Activated CD8-positive, alpha-beta T cell treated with anti-CD3 and anti-CD28 coated beads, Interleukin-2, amount 10 ng/mL, durations not matched to agents 7 days and 5 days (primary cell): ENCODE measurements around the gene LYPD6. TPM values are rescaled to one million over a fixed set of nuclear protein-coding genes. Genes with fewer than 3 reads are reported as not detected.
A peak's percentile ranks its signal among the peaks of the same experiment; 100 is the strongest.
"Not testable (repeated sequence)": the region's sequence is repeated elsewhere in the genome, so short reads cannot be mapped to it uniquely, and the experiment has no call there.

Experiments
- ATAC-seq: fragments of 150-1000 bp; cut with Tn5 transposase; one replicate; pipeline ENCODE4 v1.10.0; 2021; ENCODE audit warnings: moderate library complexity
- CTCF ChIA-PET: fragments of 350-600 bp; sonication (Branson Sonifier 250); formaldehyde crosslinking; loops from one replicate; lab custom pipeline; 2021; ENCODE audit warnings: antibody characterized with exemption; lab: Charles Lee
- POLR2A ChIA-PET: fragments of 350-600 bp; sonication (Branson Sonifier 250); formaldehyde crosslinking; loops from one replicate; lab custom pipeline; 2021; ENCODE audit warnings: antibody characterized with exemption; lab: Charles Lee
- DNase-seq: peaks from one replicate; pipeline ENCODE4 v3.0.0-alpha.2; 2020
- H3K27ac Mint-ChIP-seq: one replicate; pipeline ENCODE4 v1.8.0; 2021; ENCODE audit warnings: mild to moderate bottlenecking, mixed read lengths
- H3K27me3 Mint-ChIP-seq: one replicate; pipeline ENCODE4 v1.8.0; 2021; ENCODE audit warnings: low read depth, mixed read lengths
- H3K36me3 Mint-ChIP-seq: one replicate; pipeline ENCODE4 v1.8.0; 2021; ENCODE audit warnings: low read depth, mixed read lengths
- H3K4me1 Mint-ChIP-seq: one replicate; pipeline ENCODE4 v1.8.0; 2021; ENCODE audit warnings: low read depth, mixed read lengths
- H3K4me3 Mint-ChIP-seq: one replicate; pipeline ENCODE4 v1.8.0; 2021; ENCODE audit warnings: mild to moderate bottlenecking, mixed read lengths
- H3K9me3 Mint-ChIP-seq: one replicate; pipeline ENCODE4 v1.8.0; 2022; ENCODE audit warnings: mixed read lengths; ENCODE audit not compliant: insufficient read depth
- total RNA-seq, 2 experiments: library from RNA; stranded (reverse); gene quantifications; one replicate each; pipeline ENCODE4 v1.2.3, GENCODE V29; 2021

Gene LYPD6
- total RNA-seq: not detected

DNA sequence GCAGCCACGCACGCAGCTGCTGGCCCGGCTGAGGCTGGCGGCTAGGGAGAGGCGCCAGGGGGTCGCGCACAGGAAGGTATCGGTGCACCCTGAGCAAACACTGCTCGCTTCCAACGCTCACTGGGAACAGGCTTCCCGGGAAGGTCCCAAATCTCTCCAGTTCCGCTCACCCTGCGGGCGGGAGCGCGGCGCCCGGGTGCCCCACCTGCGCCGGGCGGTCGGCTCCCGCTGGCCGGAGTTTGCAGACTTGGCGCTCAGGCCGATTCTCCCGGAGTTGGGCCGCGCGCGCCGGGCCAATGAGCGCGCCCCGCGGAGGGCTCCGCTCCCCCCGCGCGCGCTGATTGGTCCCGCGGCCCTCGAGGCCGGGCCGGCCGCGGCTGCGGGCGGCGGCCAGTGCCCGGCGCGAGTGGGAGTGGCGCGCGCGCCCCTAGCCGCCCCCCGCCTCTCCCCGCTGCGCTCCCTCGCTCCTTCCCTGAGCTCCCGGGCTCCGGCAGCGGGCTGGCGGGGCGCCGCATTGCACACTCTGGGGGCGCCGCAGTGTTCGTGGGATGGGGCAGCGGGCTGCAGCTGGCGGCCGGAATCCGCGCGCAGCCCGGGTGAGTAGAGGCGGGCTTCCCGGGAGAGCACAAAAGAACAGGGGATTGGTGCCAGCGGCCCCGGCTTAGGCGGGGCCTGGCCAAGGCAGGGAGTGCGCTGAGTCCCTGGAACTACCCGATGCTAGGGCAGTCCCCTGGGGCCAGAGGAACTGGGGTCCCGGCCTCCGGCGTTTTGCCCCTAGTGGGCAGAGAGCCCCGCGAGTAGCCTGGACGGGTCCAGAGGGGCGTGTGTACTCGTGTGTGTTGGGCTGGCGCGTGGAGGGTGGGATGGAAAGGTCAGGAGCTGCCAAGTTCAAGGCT, at the start of gene LYPD6:
Gene LYPD6 (plus strand): TSS at position 461 of the 896 bp plus-strand sequence. CDS start 107,122 bp downstream, outside the sequence.
- H3K9me3 Mint-ChIP-seq: no peaks in the 10 kb centered on the region
- peak within 1 kb of the TSS; percentile 37 for H3K4me3 Mint-ChIP-seq
- ChIA-PET POLR2A (no interaction called here), CTCF (no interaction called here)
- H3K36me3 Mint-ChIP-seq: no peaks in the 10 kb centered on the region
- H3K4me1 Mint-ChIP-seq: no peaks in the 10 kb centered on the region
- peaks cover 48% of the 10 kb centered on the region for H3K27me3 Mint-ChIP-seq
- peak; percentile 33 for ATAC-seq
- no peak within 1 kb of the TSS for H3K27ac Mint-ChIP-seq
- no peak for DNase-seq

DNA sequence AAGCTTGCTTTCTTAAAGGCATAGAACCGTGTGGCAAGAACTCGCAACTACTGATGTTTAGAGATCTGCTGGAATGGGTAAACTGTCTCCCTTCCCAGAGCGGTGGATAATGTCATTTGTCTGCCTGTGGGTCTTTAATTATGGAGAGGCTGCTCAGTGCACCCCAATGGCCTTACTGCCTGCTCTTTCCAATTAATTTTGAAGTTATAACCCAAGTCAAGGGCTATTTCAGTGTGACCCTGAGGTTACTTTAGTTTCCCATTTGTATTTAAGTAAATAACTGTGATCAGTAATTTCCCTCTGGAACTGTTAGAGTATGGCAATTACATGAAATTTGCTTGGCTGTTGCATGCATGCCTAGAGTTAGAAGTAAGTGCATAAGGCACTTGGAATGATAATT, 48.9 kb upstream of the LYPD6 start:
- no peak overlapping the region for H3K4me3 Mint-ChIP-seq
- no peaks in the 10 kb centered on the region for H3K4me1 Mint-ChIP-seq
- no peak for DNase-seq
- ATAC-seq: no peak
- H3K27me3 Mint-ChIP-seq: no peaks in the 10 kb centered on the region
- no peaks in the 10 kb centered on the region for H3K36me3 Mint-ChIP-seq
- no peak overlapping the region for H3K27ac Mint-ChIP-seq
- ChIA-PET POLR2A (no interaction called here), CTCF (no interaction called here)
- no peaks in the 10 kb centered on the region for H3K9me3 Mint-ChIP-seq

GRCh38 chr2:149290662-149291061, 39.7 kb upstream of the LYPD6 start:
- ATAC-seq (no peak), DNase-seq (no peak)
- Mint-ChIP-seq H3K27ac (no peak overlapping the region), H3K9me3 (no peaks in the 10 kb centered on the region), H3K36me3 (no peaks in the 10 kb centered on the region), H3K4me3 (no peak overlapping the region), H3K27me3 (peaks cover 8% of the 10 kb centered on the region), H3K4me1 (no peaks in the 10 kb centered on the region)
- POLR2A ChIA-PET: no interaction called here
- CTCF ChIA-PET: no interaction called here

DNA sequence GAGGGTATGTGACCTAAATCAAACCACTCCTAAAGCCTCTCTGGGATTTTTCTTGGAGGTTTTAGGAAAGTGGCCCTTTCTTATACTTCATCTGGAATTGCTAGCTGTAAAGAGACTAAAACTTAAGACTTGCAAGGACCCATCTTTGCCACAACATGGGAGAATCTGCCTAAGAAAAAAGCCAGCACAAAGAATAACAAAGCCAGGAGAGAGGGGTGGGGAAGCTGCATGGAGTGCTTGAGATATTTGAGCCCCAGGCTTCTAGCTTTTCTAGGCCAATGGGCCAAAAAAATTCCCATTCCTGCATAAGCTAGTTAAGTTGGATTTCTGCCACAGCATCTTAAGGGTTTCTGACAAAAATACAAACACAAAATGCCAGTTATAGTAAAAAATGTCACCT, 38.5 kb upstream of the LYPD6 start:
- ATAC-seq: no peak
- CTCF ChIA-PET: no interaction called here
- Mint-ChIP-seq H3K4me3 (no peak overlapping the region), H3K36me3 (no peaks in the 10 kb centered on the region), H3K27me3 (peaks cover 10% of the 10 kb centered on the region), H3K27ac (no peak overlapping the region), H3K4me1 (no peaks in the 10 kb centered on the region), H3K9me3 (no peaks in the 10 kb centered on the region)
- DNase-seq: no peak
- POLR2A ChIA-PET: interaction anchor here (0.6 kb wide), 1 partner anchor 275 kb away, joined by 3 read pairs; no protein-coding TSS in a partner anchor

DNA sequence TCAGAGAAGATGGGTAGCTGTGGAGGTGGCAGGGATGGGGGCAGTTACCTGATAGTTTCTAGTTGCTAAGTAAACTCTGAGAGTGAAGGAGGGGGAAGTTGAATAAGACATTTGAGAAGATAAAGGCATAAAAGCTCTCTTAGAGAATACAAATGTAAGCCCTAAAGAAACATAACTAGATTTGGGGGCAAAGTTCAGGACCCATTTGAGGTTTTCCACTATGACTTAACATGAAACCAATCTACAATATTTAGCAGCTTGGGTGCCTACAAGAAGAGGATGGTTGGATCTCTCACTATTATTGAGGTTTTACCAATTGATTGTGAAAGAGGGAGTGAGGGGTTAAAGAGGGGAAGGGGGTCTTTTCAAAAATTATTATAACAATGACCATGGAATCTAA, 34.4 kb upstream of the LYPD6 start:
- Mint-ChIP-seq H3K36me3 (no peaks in the 10 kb centered on the region), H3K4me3 (no peak overlapping the region), H3K4me1 (no peaks in the 10 kb centered on the region), H3K27ac (no peak overlapping the region), H3K27me3 (peaks cover 3% of the 10 kb centered on the region), H3K9me3 (no peaks in the 10 kb centered on the region)
- DNase-seq: no peak
- POLR2A ChIA-PET: no interaction called here
- CTCF ChIA-PET: no interaction called here
- no peak for ATAC-seq

- Mint-ChIP-seq H3K9me3 (no peaks in the 10 kb centered on the region), H3K4me1 (no peaks in the 10 kb centered on the region), H3K4me3 (no peak overlapping the region), H3K36me3 (no peaks in the 10 kb centered on the region), H3K27me3 (peaks cover 6% of the 10 kb centered on the region), H3K27ac (no peak overlapping the region)
- ChIA-PET CTCF (no interaction called here), POLR2A (no interaction called here)
- ATAC-seq (no peak), DNase-seq (no peak)
Observed at GRCh38 chr2:149307014-149307413, 23.4 kb upstream of the LYPD6 start.

DNA sequence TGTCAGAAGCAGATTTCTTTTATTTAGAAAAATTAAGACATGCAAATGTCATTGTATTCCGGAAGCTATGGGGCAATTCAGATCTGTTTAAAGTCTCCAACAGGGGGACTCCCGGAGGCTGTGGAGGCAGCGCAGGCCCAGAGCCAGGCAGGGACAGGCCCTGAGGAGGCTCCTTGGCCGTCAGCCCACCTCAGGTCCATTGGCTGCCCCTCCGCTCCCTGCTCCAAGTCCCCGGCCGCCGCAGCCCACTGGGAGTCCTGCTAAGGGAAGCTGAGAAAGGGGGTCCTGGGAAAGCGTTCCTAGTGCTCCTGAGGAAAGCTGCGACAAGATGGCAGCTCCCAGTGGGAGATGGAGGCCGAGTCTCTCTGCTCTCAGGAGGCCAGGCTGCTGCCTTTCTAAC, 20.0 kb upstream of the LYPD6 start:
- no peaks in the 10 kb centered on the region for H3K9me3 Mint-ChIP-seq
- H3K4me3 Mint-ChIP-seq: no peak overlapping the region
- ATAC-seq (no peak), DNase-seq (no peak)
- no peaks in the 10 kb centered on the region for H3K36me3 Mint-ChIP-seq
- H3K27ac Mint-ChIP-seq: no peak overlapping the region
- CTCF ChIA-PET: no interaction called here
- peaks cover 8% of the 10 kb centered on the region for H3K27me3 Mint-ChIP-seq
- no peaks in the 10 kb centered on the region for H3K4me1 Mint-ChIP-seq
- POLR2A ChIA-PET: no interaction called here

GRCh38 chr2:149312039-149312438, 18.3 kb upstream of the LYPD6 start:
- ChIA-PET CTCF (no interaction called here), POLR2A (no interaction called here)
- H3K27ac Mint-ChIP-seq: no peak overlapping the region
- ATAC-seq (no peak), DNase-seq (no peak)
- H3K4me3 Mint-ChIP-seq: no peak overlapping the region
- H3K27me3 Mint-ChIP-seq: peaks cover 8% of the 10 kb centered on the region
- no peaks in the 10 kb centered on the region for H3K4me1 Mint-ChIP-seq
- H3K36me3 Mint-ChIP-seq: no peaks in the 10 kb centered on the region
- no peaks in the 10 kb centered on the region for H3K9me3 Mint-ChIP-seq

DNA sequence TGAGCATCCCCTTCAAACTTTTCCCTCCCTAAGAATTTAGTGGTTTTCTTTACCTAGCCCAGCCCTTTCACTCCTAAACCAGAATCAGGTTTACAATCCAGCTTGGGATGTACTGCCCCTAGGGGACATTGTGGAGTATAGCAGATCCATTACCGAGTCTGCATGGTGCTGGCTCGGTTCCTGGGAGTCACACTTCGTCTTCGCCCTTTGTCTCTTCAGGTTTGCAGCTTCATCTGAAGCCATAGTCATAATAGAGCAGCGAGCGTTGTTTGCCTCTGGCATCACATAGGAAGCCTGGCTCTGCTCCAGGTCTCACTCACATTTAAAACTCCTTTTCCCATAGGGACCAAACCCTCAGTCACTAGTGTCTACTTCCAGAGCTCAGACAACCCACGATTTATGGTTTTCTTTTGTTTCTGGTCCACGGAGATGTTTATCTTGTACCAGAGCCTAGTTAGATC, 16.8 kb upstream of the LYPD6 start:
- no peak overlapping the region for H3K4me3 Mint-ChIP-seq
- POLR2A ChIA-PET: no interaction called here
- H3K4me1 Mint-ChIP-seq: no peaks in the 10 kb centered on the region
- peaks cover 3% of the 10 kb centered on the region for H3K27me3 Mint-ChIP-seq
- CTCF ChIA-PET: interaction anchor here (1.3 kb wide), 1 partner anchor 274 kb away, joined by 6 read pairs; no protein-coding TSS in a partner anchor
- DNase-seq (no peak), ATAC-seq (peak; percentile 51)
- no peak overlapping the region for H3K27ac Mint-ChIP-seq
- H3K36me3 Mint-ChIP-seq: no peaks in the 10 kb centered on the region
- no peaks in the 10 kb centered on the region for H3K9me3 Mint-ChIP-seq

DNA sequence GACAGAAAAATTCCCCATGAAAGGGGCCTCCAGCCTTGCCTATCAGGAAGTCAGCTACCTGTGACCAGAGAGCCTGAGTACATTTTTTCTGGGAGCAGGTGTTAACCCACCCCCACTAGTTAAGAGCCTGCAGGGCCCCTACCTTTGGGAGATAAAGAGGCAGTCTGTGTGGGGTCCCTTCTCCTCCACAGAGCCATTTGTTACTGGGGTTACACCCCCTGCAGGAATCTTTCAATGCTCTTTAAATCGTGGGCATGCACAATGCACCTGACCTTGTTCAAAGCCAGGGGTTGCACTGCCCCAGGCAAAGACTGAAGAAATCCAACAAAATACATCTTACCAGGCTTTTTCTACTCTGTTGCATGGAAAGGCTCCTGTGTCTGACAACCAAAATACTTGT, 15.7 kb upstream of the LYPD6 start:
- POLR2A ChIA-PET: no interaction called here
- CTCF ChIA-PET: no interaction called here
- H3K27ac Mint-ChIP-seq: no peak overlapping the region
- H3K9me3 Mint-ChIP-seq: no peaks in the 10 kb centered on the region
- peaks cover 3% of the 10 kb centered on the region for H3K27me3 Mint-ChIP-seq
- H3K36me3 Mint-ChIP-seq: no peaks in the 10 kb centered on the region
- ATAC-seq: no peak
- no peak overlapping the region for H3K4me3 Mint-ChIP-seq
- DNase-seq: no peak
- H3K4me1 Mint-ChIP-seq: no peaks in the 10 kb centered on the region

DNA sequence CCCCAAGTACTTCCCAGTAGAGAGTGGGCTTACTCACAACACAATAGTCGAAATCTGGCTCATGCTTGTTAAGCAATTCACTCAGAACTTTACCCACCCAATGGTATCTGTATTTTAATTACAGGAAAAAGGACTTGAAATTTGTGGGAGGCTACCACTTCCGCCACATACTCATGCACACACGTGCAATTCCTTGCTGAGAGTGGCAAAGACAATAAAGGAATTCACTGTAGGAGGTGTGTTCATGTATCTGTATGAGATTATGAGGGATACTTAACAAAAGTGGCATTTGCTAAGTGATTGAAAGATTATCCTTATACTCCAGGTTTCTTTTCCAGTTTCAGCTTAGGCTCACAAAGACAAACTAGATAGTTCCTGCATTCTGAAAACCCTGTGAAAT, 14.9 kb upstream of the LYPD6 start:
- Mint-ChIP-seq H3K4me3 (no peak overlapping the region), H3K9me3 (no peaks in the 10 kb centered on the region), H3K36me3 (no peaks in the 10 kb centered on the region), H3K4me1 (no peaks in the 10 kb centered on the region), H3K27ac (no peak overlapping the region), H3K27me3 (peaks cover 3% of the 10 kb centered on the region)
- no peak for ATAC-seq
- ChIA-PET CTCF (no interaction called here), POLR2A (no interaction called here)
- no peak for DNase-seq

- H3K27ac Mint-ChIP-seq: not testable (repeated sequence)
Observed at GRCh38 chr2:149318566-149318965, 11.8 kb upstream of the LYPD6 start.

More at GRCh38 chr2:149318566-149318965, 11.8 kb upstream of the LYPD6 start:
- H3K4me3 Mint-ChIP-seq, H3K27me3 Mint-ChIP-seq, DNase-seq, H3K4me1 Mint-ChIP-seq, POLR2A ChIA-PET, H3K9me3 Mint-ChIP-seq, CTCF ChIA-PET, H3K36me3 Mint-ChIP-seq, ATAC-seq: not testable (repeated sequence)
